DOHH2 (cell line): Measurements from ENCODE around the gene ALKBH4.
"Not testable (repeated sequence)": the region's sequence is repeated elsewhere in the genome, so short reads cannot be mapped to it uniquely, and the experiment has no call there.

ENCODE experiments used
- H3F3A ChIP-seq: fragments of 200-600 bp; sonication (generic), shearing (Covaris generic); 2 replicates; pipeline ENCODE4 v1.6.0; 2016; ENCODE audit warnings: antibody characterized with exemption, mild to moderate bottlenecking; ENCODE audit not compliant: control insufficient read depth, insufficient read depth
- H3K27ac ChIP-seq: fragments of 200-600 bp; sonication (generic); 2 replicates; pipeline ENCODE4 v1.5.1; 2014; ENCODE audit warnings: low read depth, mild to moderate bottlenecking, low read length, moderate library complexity
- H3K27me3 ChIP-seq: fragments of 200-600 bp; sonication (generic); 2 replicates; pipeline ENCODE4 v1.6.1; 2014; ENCODE audit warnings: mild to moderate bottlenecking, low read length, mixed read lengths; ENCODE audit not compliant: control insufficient read depth
- H3K36me3 ChIP-seq: fragments of 200-600 bp; sonication (generic); 2 replicates; pipeline ENCODE4 v1.6.1; 2014; ENCODE audit warnings: mild to moderate bottlenecking, low read length, moderate library complexity, mixed read lengths; ENCODE audit not compliant: control insufficient read depth
- H3K4me1 ChIP-seq: fragments of 200-600 bp; sonication (generic); 2 replicates; pipeline ENCODE4 v1.6.1; 2014; ENCODE audit warnings: mild to moderate bottlenecking, low read length, mixed read lengths; ENCODE audit not compliant: control insufficient read depth
- H3K4me2 ChIP-seq: fragments of 200-600 bp; sonication (generic); 2 replicates; pipeline ENCODE4 v1.6.0; 2014; ENCODE audit warnings: mild to moderate bottlenecking, low read length, moderate library complexity
- H3K4me3 ChIP-seq: fragments of 200-600 bp; sonication (generic); 2 replicates; pipeline ENCODE4 v1.5.1; 2014; ENCODE audit warnings: mild to moderate bottlenecking, low read length, mixed read lengths
- H3K79me2 ChIP-seq: fragments of 200-600 bp; sonication (generic); 2 replicates; pipeline ENCODE4 v1.6.1; 2014; ENCODE audit warnings: mild to moderate bottlenecking, low read length, mixed read lengths; ENCODE audit not compliant: control insufficient read depth
- H3K9me2 ChIP-seq: fragments of 200-600 bp; sonication (generic); replicated peaks from 2 replicates; pipeline ENCODE4 v1.6.1; 2014; ENCODE audit warnings: mild to moderate bottlenecking, low read length, mixed read lengths; ENCODE audit not compliant: control insufficient read depth
- H3K9me3 ChIP-seq: fragments of 200-600 bp; sonication (generic); 2 replicates; pipeline ENCODE4 v1.6.1; 2014; ENCODE audit warnings: antibody characterized with exemption, low read length, mixed read lengths; ENCODE audit not compliant: control insufficient read depth, insufficient read depth
- H4K20me1 ChIP-seq: fragments of 200-600 bp; sonication (generic); 2 replicates; pipeline ENCODE4 v1.6.0; 2014; ENCODE audit warnings: low read depth, mild to moderate bottlenecking, antibody characterized with exemption, low read length, moderate library complexity; ENCODE audit not compliant: control insufficient read depth, insufficient read depth
- CTCF ChIP-seq: fragments of 200-600 bp; sonication (generic); IDR thresholded peaks from one replicate; pipeline ENCODE4 v1.5.1; 2014; ENCODE audit warnings: antibody characterized with exemption, mild to moderate bottlenecking, low read depth, low read length; ENCODE audit not compliant: poor library complexity, severe bottlenecking
- EZH2phosphoT487 ChIP-seq: fragments of 200-600 bp; sonication (generic); IDR thresholded peaks from 2 replicates; pipeline ENCODE4 v1.6.1; 2017; ENCODE audit warnings: borderline replicate concordance, mild to moderate bottlenecking, antibody characterized with exemption, low read length, moderate library complexity, mixed read lengths

Gene ALKBH4

GRCh38 chr7:102456327-102456726 is 8.3 kb downstream of the ALKBH4 start:
- H3K9me2 ChIP-seq: no peaks in the 10 kb centered on the region
- peaks cover 8% of the 10 kb centered on the region; the same call in 1 of the 2 replicates for H4K20me1 ChIP-seq
- H3K36me3 ChIP-seq: peaks cover 31% of the 10 kb centered on the region
- no peak overlapping the region for H3K4me3 ChIP-seq
- no peaks in the 10 kb centered on the region for H3K9me3 ChIP-seq
- H3K4me2 ChIP-seq: no peak overlapping the region
- H3K79me2 ChIP-seq: no peaks in the 10 kb centered on the region
- peaks cover 11% of the 10 kb centered on the region for H3F3A ChIP-seq
- TF ChIP-seq EZH2phosphoT487: no peak
- TF ChIP-seq CTCF: no peak
- no peaks in the 10 kb centered on the region for H3K27me3 ChIP-seq
- no peak overlapping the region for H3K27ac ChIP-seq
- peaks cover 2% of the 10 kb centered on the region for H3K4me1 ChIP-seq

GRCh38 chr7:102455596-102455995 is 9.1 kb downstream of the ALKBH4 start:
- H3K9me3 ChIP-seq: no peaks in the 10 kb centered on the region
- TF ChIP-seq CTCF: no peak
- TF ChIP-seq EZH2phosphoT487: no peak
- no peak overlapping the region for H3K27ac ChIP-seq
- no peaks in the 10 kb centered on the region for H3K9me2 ChIP-seq
- H3K79me2 ChIP-seq: no peaks in the 10 kb centered on the region
- peaks cover 31% of the 10 kb centered on the region for H3K36me3 ChIP-seq
- H3K4me2 ChIP-seq: no peak overlapping the region
- peaks cover 15% of the 10 kb centered on the region for H3F3A ChIP-seq
- peaks cover 10% of the 10 kb centered on the region; the same call in 1 of the 2 replicates for H4K20me1 ChIP-seq
- peaks cover 8% of the 10 kb centered on the region for H3K4me1 ChIP-seq
- no peak overlapping the region for H3K4me3 ChIP-seq
- no peaks in the 10 kb centered on the region for H3K27me3 ChIP-seq

- not testable (repeated sequence) for H3K79me2 ChIP-seq, H3K4me2 ChIP-seq, H3K27ac ChIP-seq, H3K27me3 ChIP-seq, H3K4me3 ChIP-seq, H3K9me2 ChIP-seq, H4K20me1 ChIP-seq, H3K9me3 ChIP-seq
- Histone ChIP-seq H3K4me1 (peaks cover 15% of the 10 kb centered on the region), H3K36me3 (peaks cover 31% of the 10 kb centered on the region), H3F3A (peaks cover 19% of the 10 kb centered on the region)
These were observed 9.7 kb downstream of the ALKBH4 start for GRCh38 chr7:102454932-102455331.

DNA sequence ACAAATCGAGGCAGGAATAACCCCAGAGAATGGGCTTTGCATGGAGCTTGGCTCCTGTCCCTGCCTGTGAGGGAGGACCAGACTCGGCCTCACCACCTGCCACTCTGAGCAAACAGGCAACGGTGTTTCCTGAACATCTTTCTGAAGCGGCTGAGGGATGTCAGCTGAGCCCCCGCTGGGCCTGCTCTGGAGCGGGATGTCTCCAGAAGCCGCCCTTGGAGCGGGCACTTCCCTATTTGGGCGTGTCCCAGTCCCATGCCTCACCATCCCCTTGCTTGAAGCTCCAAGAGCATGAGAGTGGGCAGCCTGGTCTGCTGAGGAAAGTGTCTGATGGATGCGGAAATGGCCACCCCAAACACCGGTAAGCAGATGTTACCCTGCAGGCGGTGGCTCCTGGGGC is 10.2 kb downstream of the ALKBH4 start:
- H3K79me2 ChIP-seq: no peaks in the 10 kb centered on the region; the same call in 1 of the 2 replicates
- H3F3A ChIP-seq: peaks cover 20% of the 10 kb centered on the region
- H3K4me3 ChIP-seq: no peak overlapping the region
- H3K27ac ChIP-seq: no peak overlapping the region
- no peak for TF ChIP-seq CTCF
- no peak for TF ChIP-seq EZH2phosphoT487
- no peaks in the 10 kb centered on the region for H3K27me3 ChIP-seq
- no peaks in the 10 kb centered on the region for H3K9me3 ChIP-seq
- H4K20me1 ChIP-seq: peaks cover 10% of the 10 kb centered on the region; the same call in 1 of the 2 replicates
- no peak overlapping the region for H3K4me2 ChIP-seq
- peaks cover 29% of the 10 kb centered on the region for H3K36me3 ChIP-seq
- peaks cover 15% of the 10 kb centered on the region for H3K4me1 ChIP-seq
- no peaks in the 10 kb centered on the region for H3K9me2 ChIP-seq
